ENCODE measurements around the gene PRR15L. TPM values are rescaled to one million over a fixed set of nuclear protein-coding genes. Genes with fewer than 3 reads are reported as not detected.
"Not testable (repeated sequence)": the region's sequence is repeated elsewhere in the genome, so short reads cannot be mapped to it uniquely, and the experiment has no call there.

Gene PRR15L
- total RNA-seq, 4 donors from 2014 or later: 0.29 to 2.0 TPM; not detected in 2

DNA sequence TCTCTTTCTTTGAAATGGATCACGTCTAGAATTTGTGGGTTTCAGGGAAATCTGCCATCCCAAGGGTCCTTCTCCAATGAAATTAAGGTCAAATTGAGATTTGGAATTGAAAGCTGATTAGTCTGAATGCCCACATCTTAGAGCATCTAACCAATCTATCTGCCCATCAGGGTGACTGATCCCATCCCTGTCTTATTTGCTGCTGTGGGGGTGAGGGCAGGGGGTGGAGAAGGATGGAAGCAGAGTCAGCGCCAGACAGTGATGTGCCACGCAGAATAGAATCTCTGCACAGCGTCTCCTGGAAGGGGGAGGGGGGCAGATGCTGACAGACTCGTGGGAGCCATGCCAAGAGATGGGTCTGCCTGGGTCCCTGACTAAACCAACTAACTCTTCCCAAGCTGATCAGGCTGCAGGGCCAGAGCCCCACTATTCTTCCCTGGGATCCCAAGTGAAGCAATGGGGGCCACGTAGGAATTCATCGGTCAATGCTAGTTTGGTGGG, 45.3 kb upstream of the PRR15L start:
- H3K9me3 ChIP-seq: no peaks in the 10 kb centered on the region
- no peak overlapping the region for H3K4me3 ChIP-seq
- no peaks in the 10 kb centered on the region for H3K36me3 ChIP-seq
- H3K4me1 ChIP-seq: no peaks in the 10 kb centered on the region
- intact Hi-C loops (cut with DNase I; ENCODE audit: low total_unique reads): no loop called here
- TF ChIP-seq POLR2A (IDR thresholded peaks at IDR 0.05): no peak
- TF ChIP-seq CTCF (IDR thresholded peaks at IDR 0.05): no peak
- H3K27me3 ChIP-seq: no peaks in the 10 kb centered on the region
- no peak overlapping the region for H3K27ac ChIP-seq
- no peak for DNase-seq

GRCh38 chr17:48002266-48002915, 44.7 kb upstream of the PRR15L start:
- TF ChIP-seq CTCF (IDR thresholded peaks at IDR 0.05) (no peak), POLR2A (IDR thresholded peaks at IDR 0.05) (no peak)
- no peak for DNase-seq
- Histone ChIP-seq H3K27me3 (no peaks in the 10 kb centered on the region), H3K27ac (peak overlapping the region in 1 of 2 donors; percentile 24), H3K36me3 (no peaks in the 10 kb centered on the region), H3K4me3 (no peak overlapping the region), H3K9me3 (no peaks in the 10 kb centered on the region), H3K4me1 (no peaks in the 10 kb centered on the region)
- intact Hi-C loops (cut with DNase I; ENCODE audit: low total_unique reads): no loop called here

- H3K27me3 ChIP-seq; H3K4me3 ChIP-seq; DNase-seq; H3K9me3 ChIP-seq; intact Hi-C loops (cut with DNase I; ENCODE audit: low total_unique reads); H3K36me3 ChIP-seq; H3K4me1 ChIP-seq; H3K27ac ChIP-seq: not testable (repeated sequence)
Observed at GRCh38 chr17:48001657-48002056, 44.0 kb upstream of the PRR15L start.

- no peaks in the 10 kb centered on the region for H3K4me1 ChIP-seq
- intact Hi-C loops (cut with DNase I; ENCODE audit: low total_unique reads): no loop called here
- no peaks in the 10 kb centered on the region for H3K9me3 ChIP-seq
- TF ChIP-seq CTCF (IDR thresholded peaks at IDR 0.05) (no peak), POLR2A (IDR thresholded peaks at IDR 0.05) (no peak)
- H3K4me3 ChIP-seq: no peak overlapping the region
- DNase-seq: no peak
- H3K27ac ChIP-seq: no peak overlapping the region
- no peaks in the 10 kb centered on the region for H3K27me3 ChIP-seq
- H3K36me3 ChIP-seq: no peaks in the 10 kb centered on the region
Observed at GRCh38 chr17:48001197-48001596, 43.5 kb upstream of the PRR15L start.

DNA sequence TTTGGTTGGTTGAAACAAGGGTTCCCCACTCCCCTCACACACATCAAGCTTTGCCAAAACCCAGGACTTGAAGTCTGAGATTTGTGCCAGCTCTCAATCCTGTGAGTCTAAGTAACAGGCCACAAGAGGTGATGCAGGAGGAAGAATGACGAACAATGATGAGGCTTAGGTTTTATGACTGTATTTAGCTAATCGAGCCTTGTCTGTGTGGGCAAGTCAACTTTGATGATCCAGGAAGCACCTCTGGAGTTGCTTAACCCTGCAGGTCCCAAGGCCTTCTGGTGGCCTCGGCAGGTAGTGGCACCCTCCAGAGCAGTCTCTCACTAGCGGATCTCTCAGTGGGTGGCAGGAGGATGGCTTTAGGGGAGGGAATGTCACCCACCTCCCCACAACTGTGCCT, 41.9 kb upstream of the PRR15L start:
- Histone ChIP-seq H3K9me3 (no peaks in the 10 kb centered on the region), H3K4me1 (no peaks in the 10 kb centered on the region), H3K36me3 (no peaks in the 10 kb centered on the region), H3K27ac (no peak overlapping the region), H3K27me3 (no peaks in the 10 kb centered on the region), H3K4me3 (no peak overlapping the region)
- no peak for DNase-seq
- intact Hi-C loops (cut with DNase I; ENCODE audit: low total_unique reads): no loop called here
- TF ChIP-seq CTCF (IDR thresholded peaks at IDR 0.05): no peak
- TF ChIP-seq POLR2A (IDR thresholded peaks at IDR 0.05): no peak
